CD4-positive, alpha-beta T cell treated with Interleukin-17A for 4 hours (primary cell): ENCODE data around the gene KRT86.
"Not testable (repeated sequence)": the region's sequence is repeated elsewhere in the genome, so short reads cannot be mapped to it uniquely, and the experiment has no call there.

Experiments used
- DNase-seq: peaks from one replicate; pipeline ENCODE4 v3.0.0-alpha.2; 2020; ENCODE audit warnings: mixed read lengths

The KRT86 gene

DNA sequence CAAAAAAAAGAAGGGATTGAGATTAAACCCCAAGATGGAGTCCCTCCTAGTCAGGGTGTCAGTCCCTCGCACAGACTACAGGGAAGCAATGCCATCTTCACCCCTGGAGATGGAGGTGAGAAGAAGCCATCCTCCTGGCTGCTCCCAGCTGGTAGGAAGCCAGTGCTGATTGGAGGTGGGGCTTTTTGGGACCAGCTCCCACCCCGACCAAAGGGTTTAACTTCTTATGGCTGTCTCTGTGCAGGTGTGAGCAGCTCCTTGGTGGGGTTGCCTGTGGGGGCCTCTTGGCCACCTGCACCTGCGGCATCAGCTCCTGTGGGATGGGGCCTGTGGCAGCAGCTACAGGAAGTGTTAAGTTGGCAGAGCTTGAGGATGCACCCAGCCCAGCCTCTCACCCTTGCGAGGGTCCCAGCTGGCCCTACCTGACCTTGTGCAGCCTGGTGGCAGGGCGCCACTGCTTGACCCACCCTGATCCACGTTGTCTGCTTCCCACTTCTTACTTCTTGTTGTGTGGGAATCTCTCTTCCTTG, 3.8 kb upstream of the KRT86 start:
- no peak for DNase-seq

DNA sequence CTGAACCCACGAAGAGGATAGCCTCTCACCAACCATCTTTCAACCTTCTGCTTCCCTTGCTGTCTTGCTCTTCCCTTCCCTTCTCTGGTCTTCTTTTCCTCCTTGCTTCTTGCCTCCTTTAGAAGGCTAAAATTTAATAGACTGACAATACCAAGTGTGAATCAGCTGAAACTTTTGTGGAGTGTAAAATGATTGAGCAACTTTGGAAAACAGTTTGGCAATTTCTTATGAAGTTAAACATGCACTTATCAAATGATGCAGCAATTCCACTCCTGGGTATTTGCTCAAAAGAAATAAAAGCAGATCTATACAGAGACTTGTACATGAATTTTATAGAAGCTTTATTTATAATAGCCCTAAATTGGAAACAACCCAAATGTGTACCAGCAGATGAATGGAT, 3.3 kb upstream of the KRT86 start:
- DNase-seq, result no peak

DNA sequence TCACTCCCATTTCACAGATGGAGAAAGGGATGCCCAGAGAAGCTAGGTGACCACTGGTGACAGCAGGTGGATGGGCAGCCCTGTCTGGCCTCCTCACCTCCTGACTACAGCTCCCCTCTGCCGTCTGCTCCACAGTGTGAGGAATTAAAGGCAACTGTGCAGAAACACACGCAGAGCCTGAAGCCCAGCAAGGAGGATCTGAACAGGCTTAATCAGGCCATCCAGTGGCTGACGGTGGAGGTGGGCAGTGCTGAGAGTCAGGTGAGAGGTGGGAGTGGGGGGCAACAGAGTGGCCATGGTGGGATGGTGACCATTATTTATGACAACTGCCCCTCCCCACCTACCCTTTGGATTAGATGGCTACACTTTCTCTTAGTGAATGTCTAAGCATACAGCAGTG, 1.2 kb downstream of the KRT86 start:
- no peak for DNase-seq

DNA sequence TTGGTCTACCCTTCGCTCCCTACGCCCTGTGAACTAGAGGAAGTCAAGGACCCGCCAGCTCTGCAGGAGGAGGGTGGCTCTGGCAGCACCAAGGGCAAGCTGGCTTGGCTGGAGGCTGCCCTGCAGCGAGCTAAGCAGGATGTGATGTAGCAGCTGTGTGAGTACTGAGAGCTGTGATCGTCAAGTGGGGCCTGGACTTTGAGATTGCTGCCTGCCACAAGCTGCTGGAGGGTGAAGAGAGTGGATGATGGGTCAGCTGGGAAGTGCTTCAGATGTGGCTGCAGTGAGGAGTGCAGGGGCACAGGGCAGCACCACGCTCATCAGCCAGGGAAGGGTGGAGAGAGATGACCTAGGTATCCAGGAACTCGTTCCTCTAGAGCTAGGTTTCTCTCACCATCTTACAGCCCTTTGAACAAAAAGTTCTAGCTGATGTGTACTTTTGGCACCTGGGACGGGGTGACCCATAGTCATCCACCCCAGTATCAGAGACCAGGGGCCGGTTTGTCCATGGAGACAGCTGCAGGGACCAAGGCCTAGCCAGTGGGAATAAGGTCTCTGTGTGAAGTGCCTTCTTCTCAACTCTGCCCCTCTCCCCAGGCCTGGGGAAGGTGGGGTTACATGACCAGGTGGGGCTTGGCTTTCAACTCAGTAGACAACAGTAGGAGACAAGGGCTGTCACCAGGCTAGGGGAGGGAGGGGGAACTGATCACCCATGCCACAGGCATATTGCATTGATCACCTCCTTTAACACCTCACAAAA, 3.2 kb downstream of the KRT86 start:
- DNase-seq, result no peak

DNA sequence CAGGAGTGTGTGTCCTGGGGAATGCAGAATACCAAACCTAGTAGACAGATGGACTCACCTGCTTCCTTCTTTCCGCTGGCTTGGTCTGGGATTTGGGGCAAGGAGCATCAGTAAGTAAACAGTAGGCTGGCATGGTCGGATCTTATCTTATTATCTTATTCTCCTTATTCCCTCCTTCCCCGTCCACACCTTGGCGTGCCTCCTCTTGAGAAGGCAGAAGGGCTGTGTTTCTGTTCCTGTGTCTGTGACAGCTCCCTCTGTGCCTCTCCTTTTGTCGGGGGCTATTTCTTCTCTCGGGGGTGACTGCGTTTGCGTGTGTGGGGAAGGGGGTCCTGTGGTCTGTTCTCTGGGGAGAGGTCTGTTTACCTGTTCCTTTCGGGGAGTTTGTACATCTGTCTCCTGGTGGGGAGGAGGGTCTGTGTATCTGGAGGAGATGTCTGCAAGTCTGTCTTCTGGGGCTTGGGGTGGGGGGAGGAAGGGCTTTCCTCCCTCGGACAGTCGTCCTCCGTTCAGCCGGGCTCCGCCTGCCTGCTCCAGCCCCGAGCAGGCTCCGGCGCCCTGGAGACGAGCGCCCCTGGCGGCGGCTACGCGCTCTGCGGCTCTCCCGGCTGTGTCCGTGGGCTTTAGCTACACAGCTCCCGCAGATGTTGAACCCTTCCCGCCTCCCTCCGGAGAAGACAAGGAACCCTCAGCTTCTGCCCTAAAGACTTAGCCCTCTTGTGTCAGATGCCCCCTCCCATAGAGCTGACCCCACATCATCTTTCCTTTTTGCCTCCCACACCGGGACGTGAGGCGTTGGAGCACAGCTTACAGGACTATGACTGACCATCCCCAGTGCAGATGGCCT, 4.4 kb downstream of the KRT86 start:
- DNase-seq, result peak; percentile 78

DNA sequence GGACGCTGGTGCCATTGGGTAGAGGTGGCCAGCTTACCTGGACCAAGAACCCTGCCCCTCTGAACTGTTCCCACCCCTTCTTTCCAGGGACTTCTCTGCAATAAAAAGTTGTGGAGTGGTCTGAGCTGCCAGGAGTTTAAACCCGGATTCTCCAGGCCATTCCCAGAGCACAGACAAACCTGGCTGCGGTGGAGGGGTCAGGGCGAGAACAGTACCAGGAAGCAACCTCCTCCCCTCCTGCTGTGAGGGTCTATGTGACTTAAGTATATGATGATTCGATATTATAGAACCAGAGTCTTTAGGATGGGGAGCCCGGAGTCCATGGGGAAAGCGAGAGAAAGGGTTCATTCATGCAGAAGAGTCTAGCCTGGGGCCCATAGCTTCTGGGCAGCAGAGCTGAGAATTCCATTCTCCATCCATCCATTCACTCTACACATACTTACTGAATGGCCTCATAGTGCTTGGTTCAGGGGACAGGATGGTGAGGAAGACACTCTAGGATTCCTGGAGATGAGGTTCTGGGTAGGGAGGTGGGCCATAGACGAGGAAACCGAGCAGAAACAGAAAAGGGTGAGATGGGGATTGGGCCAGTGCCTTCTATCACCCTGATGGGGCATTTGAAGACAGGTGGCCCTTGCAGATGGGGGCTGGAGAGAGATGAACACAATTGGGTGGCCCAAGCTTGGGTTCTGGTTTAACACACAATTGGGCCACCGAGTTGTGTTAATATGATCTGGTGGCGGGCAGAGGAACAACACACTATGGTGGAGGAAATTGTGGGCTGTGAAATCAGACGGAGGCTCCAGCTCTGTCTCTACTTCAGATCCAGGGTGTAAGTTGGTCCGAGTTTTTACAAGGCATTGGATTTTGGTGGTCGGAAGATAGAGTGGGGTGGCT, 5.2 kb downstream of the KRT86 start:
- no peak for DNase-seq

DNA sequence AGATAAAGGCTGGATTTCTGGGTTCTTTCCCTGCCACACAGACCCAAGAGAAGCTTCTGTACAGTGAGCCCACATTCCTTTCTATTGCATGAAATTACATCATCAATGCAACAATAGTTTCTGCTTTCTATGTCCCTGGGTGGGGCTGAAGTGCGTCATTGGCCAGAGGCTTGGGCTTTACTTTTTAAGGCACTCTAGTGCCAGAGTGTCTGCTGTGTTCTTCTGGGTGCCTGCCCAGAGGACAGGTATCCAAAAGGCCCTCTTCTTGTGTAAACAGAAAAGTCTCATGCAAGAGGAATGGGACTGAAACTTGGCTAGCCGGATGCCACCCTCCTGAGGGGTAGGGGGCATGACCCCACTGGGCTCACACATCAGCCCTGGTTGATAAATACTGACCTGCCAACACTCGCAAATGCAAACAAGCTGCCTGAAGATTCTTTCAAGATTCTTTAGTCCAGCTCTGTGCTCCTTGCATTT, 5.9 kb downstream of the KRT86 start:
- no peak for DNase-seq

DNA sequence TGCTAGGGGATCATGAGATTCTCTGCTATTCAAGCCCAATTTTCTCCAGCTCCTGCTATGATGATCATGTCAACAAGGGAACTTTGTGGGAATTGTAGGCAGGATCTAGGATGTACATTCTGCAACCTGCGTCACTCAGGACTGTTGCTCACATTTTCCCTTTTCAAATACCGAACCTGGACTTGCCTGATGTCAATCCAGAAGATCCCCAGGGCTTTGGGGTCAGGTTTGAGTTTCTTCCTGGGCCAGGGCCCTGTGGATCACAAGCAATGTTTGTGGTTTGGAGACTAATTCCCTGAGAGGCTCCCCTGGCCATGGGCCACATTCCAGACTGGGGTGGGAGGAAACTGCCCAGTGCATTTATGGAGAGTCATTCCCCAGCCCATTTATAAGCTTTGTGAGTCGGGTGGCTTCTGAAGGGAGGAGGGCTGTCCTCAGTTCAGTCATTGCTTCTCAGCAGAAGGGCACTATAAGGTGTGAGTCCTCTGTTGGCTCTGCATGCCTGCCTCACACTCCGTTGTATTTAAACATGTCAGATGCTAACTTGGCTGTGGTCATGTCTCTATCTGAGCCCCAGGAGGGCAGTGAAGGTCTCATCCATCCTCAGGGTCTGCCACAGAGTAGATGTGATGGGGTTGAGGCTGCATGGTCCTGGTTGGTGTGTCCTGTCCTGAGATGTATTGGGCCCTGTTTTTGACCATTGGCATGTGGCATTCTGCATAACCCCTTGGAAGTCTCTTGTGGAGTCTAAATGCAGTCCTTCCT, 6.5 kb downstream of the KRT86 start:
- no peak for DNase-seq

DNA sequence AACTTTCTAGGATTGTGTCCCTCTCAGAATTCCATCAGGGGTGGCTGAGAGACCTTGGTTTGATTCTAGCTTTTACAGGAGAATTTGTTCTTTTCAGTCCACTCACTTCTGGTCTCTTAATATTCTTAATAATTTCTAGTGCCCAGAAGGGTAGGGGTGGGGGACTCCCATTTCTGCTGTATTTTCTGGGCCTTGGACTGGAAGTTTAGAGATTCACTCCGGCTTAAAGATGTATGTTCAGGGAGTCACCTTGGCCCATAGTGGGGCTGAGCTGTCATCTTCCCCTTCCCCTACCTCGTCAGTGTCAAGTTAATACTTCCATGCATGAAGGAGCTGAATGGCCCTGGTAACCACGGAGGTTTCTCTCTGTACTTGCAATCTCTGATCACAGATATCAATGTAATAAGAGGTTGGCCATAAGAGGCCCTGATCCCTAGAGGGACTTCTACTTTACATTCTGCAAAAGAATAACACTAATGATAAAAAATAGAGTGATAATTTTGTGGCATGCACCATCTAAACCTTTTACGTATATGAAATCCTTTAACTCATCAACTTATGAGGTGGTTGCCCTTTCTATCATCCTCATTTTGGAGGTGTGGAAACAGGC, 10.2 kb downstream of the KRT86 start:
- DNase-seq, result no peak

DNA sequence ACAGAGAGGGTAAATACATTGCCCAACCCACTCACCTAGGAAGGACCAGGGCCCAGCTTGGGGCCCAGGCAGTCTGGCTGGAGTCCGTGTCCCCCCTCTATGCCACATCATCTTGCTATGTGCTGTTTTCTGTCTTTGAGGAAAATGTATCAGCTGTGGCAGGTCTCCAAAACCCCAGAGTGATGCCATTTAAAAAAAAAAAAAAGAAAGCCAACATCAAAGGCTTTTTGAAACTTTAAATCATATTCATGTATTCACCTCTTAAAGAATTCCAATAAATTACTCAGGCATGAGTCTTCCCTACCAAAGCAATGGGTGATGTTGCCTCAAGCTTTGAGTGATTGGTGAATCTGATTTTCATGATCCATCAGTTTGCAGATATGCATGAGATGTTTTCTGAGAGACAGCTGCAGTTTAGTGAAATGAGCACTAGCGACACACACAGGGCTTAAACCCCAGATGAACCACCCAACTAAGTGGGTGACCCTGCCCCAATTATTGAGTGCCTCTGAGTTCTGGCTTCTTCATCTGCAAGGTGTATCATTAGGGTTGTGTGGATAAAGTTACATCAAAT, 10.8 kb downstream of the KRT86 start:
- DNase-seq, result no peak

DNA sequence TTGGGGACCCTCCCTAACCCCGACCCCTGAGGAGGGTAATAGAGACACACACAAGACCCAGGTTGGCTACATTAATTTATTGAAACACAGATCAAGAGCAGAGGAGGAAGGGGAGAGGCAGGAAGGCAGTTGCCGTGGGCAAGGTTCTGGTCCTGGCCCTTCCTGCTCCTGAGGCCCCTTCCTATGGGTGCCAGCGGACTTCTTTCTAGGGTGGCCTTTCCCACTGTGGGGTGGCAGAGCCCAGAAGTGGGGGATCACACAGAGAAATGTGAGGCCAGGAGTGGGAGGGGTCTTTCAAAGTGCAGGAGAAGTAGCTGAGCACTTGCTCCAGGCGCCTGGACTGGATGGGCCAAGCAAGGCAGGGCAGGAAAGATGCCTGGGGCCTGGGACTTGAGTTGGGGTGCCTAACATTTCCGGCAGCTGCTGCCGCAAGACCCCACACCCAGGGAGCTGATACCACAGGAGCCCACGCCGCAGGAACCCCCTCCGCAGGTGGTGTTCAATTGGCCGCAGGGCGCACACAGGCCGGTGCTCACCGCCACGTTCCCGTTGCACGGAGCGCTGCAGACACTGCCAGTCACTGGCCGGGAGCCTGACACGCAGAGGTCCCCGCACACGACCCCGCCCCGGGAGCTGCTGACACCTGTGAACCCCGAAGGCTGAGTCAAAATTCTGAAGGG, 11.5 kb downstream of the KRT86 start:
- DNase-seq, result no peak

DNA sequence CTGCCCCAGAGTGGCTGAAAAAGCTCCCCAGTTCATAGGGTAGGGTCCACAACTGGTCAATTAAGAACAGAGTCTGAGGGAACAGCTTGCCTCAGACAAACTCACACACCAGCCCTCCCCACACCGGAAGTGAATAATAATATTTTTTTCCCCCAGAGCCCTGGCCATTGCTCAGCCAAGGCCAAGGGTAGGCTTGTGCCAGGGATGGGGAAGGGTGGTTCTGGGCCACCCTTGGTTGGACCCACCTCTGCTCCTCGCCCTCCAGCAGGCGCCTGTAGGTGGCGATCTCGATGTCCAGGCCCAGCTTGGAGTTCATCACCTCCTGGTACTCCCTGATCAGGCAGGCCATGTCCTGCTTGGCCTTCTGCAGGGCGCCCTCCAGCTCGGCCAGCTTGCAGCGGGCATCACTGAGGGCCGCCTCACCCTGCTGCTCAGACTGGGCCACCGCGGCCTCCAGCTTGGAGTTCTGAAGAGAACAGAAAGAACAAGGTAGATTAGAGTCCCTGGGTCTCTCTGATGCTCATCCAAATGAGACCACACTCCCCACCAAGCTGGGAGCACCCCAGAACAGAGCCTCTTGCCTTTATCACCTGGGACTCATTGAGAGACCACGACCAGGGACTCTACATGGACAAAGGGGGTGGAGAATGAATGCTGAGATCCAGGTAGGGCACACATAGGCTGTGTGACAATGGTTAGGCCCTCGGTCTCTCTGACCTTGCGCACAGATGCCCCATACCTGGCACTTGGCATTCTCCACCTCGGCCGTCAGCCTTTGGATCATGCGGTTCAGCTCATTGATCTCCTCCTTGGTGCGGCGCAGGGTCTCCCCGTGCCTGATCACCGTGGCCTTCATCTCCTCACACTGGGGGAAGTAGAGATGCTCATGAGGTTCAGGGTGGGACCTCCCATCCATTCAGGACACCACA, 12.7 kb downstream of the KRT86 start:
- DNase-seq, result not testable (repeated sequence)

DNA sequence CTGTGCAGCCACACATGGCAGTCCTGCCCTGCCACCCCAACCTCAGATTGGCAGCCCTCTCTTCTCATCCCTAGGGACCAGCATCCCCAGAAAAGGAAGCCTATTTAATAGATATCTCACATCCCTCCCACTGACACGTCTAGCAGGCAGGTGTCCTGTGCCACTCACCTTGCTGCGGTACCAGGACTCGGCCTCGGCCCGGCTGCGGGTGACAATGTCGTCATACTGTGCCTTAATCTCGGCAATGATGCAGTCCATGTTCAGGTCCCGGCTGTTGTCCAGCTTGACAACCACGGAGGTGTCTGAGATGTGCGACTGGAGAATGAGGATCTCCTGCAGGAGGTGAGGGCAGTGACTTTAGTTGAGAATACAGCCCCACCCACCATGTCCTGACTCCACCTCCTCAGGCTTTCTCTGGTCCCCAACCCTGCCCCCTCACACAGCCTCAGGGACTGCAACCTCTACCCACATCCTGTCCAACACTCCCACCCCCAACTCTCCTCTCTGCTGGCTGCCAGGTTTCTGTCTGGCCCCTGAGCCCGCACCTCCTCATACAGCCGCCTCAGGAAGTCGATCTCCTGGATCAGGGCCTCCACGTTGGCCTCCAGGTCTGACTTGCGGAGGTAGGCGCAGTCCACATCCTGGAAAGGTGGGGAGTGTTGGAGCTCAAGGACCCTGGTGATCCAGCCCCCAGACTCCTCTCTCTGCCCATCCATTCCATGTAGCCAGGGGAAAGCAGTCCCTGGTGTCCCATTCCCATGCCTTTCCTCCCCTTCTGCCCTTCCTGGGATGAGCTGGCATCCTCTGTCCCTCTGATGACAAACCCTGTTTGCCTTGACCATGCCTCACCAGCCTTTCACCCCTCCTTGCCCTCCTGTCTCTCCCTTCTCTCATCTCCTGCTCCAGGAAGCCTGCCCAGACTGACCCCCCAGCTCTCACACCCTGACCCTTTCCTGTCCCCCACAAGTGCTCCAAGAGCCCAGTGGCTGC, 13.7 kb downstream of the KRT86 start:
- not testable (repeated sequence) for DNase-seq

DNA sequence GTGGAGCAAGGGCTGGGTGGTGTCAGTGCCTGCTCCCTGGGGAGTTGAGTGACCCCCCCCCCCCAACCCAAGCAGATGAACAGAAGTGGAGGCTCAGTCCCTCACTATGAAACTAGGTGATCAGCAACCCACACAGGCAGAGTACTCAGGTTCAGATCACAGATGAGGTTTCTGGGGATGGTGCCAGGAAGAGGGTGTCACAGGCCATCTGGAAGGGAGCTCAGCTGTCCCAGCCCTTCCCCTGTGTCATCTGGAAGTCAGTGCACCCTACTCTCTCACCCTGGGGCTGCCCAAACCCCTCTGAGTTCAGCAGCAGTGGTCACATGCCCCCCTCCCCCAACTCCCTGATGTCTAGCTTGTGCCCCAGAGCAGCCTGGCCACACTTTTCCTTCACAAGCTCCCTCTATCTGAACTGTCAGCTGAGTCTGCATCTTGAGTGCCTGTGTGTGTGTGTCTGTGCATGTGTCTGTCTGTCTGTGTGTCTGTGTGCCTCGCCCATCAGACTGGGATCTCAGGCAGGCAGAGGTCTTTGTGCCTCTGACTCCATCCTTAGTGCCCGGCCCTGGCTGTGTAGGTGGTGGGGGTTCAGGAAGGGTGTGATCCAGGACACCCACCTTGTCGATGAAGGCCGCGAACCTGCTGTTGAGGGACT, 16.2 kb downstream of the KRT86 start:
- not testable (repeated sequence) for DNase-seq

DNA sequence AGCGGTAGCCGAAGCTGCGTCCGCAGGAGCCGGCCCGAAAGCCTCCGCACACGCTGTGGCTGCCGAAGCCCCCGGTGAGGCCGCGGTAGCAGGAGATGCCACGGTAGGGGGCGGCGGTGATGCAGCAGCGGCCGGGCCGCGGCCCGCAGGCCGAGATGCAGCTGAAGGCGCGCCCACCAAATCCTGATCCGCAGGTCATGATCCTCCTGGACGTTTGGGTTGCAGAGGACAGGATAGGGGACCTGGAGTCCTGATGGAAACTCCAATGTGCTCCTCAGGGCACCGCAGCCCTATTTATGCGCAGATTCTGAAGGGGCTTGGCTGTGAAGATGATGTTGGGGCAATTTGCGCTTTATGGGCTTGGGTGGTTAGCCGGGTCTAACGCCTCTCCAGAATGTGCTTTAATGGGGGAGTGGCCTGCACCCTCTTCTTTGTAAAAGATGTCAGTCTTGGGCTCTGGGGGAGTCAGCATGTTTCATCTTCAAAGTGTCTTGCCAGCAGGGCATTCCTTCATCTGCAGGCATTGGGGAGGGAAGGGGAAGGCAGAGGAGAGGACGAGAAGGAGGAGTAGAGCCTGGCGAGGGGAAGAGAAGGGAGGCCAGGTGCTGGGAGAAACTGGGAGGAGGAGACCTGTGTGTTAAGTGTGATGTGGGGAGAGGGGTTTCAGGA, 17.0 kb downstream of the KRT86 start, which contains the start of gene KRT81:
Gene KRT81 (minus strand): TSS at position 268 of the 669 bp plus-strand sequence. CDS start 69 bp downstream, at position 199.
- DNase-seq, result no peak

DNA sequence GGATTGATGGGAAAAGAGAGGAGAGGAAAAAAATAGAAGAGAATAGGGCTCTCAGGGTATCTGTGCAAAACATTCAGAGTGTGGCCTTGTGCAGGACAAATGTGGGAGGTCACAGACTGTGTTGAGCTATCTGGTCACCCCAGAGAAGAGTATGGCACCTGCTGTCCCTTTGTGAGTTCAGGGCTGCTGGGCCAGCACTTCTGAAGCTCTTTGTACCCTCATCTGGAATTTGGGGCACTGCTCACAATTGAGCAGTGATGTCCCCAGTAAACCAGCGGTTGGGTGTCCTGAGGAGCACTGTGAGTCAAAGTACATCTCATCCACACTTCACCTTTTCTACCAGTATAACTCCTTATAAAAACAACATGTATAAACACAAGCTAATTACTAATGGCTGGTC, 19.5 kb downstream of the KRT86 start:
- DNase-seq, result no peak

DNA sequence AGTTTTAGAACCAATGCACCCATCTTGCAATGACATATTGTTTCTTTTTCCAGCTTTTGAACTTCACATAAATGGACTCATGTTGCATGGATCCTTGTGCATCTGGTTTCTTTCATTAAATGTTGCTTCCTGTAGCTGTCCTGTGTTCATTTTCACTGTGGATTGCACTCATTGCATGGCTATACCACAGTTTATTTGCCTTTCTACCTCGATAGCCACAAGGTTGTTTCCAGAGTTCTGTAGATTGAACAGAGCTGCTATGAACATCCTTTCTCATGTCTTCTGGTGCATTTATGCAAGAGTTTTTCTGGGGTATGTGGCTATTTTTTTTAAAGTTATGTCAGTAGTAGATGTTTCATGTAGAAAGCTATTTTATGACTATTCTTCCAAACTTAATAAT, 20.4 kb downstream of the KRT86 start:
- no peak for DNase-seq
